GM19351 (cell line): ENCODE measurements around the gene RERE.

Source experiments
- ATAC-seq: cut with Tn5 transposase; IDR thresholded peaks from one replicate; pipeline ENCODE4 v1.9.1; 2021; ENCODE audit warnings: mild to moderate bottlenecking, moderate library complexity; ENCODE audit not compliant: unreplicated experiment

The RERE gene

GRCh38 chr1:8560035-8560434 lies 257.4 kb downstream of the RERE start:
- no peak for ATAC-seq

- ATAC-seq, result no peak
Observed at GRCh38 chr1:8555582-8555981, 261.9 kb downstream of the RERE start.

- no peak for ATAC-seq
Observed at GRCh38 chr1:8554956-8555534, 262.4 kb downstream of the RERE start.

- ATAC-seq, result no peak
Observed at GRCh38 chr1:8552820-8553397, 264.5 kb downstream of the RERE start.

- no peak for ATAC-seq
Observed at GRCh38 chr1:8551613-8552489, 265.6 kb downstream of the RERE start.

GRCh38 chr1:8551057-8551456 lies 266.4 kb downstream of the RERE start:
- ATAC-seq, result no peak

- no peak for ATAC-seq
Observed at GRCh38 chr1:8547791-8548190, 269.6 kb downstream of the RERE start.

GRCh38 chr1:8545078-8545477 lies 272.4 kb downstream of the RERE start:
- no peak for ATAC-seq

GRCh38 chr1:8544644-8545043 lies 272.8 kb downstream of the RERE start:
- no peak for ATAC-seq

- ATAC-seq, result no peak
Observed at GRCh38 chr1:8543965-8544364, 273.5 kb downstream of the RERE start.

- ATAC-seq, result no peak
Observed at GRCh38 chr1:8541961-8542521, 275.4 kb downstream of the RERE start.

GRCh38 chr1:8540971-8541370 lies 276.5 kb downstream of the RERE start:
- ATAC-seq, result no peak

GRCh38 chr1:8540261-8540941 lies 277.0 kb downstream of the RERE start:
- ATAC-seq, result no peak

- ATAC-seq, result no peak
Observed at GRCh38 chr1:8539683-8540082, 277.8 kb downstream of the RERE start.

GRCh38 chr1:8538502-8538901 lies 278.9 kb downstream of the RERE start:
- no peak for ATAC-seq

- ATAC-seq, result no peak
Observed at GRCh38 chr1:8537991-8538390, 279.4 kb downstream of the RERE start.

- ATAC-seq, result no peak
Observed at GRCh38 chr1:8536515-8536914, 280.9 kb downstream of the RERE start.

GRCh38 chr1:8533907-8534306 lies 283.5 kb downstream of the RERE start:
- no peak for ATAC-seq

- ATAC-seq, result peak; percentile 68
Observed at GRCh38 chr1:8533124-8533523, 284.3 kb downstream of the RERE start.

GRCh38 chr1:8529901-8530300 lies 287.5 kb downstream of the RERE start:
- no peak for ATAC-seq

- no peak for ATAC-seq
Observed at GRCh38 chr1:8527941-8528340, 289.5 kb downstream of the RERE start.
